SHP77 (cell line): ENCODE results near the gene SPTLC3.

Source experiments
- DNase-seq, 2 experiments: peaks; one replicate each; lab custom pipeline; 2025; lab: John Stamatoyannopoulos, UW

SPTLC3 gene

DNA sequence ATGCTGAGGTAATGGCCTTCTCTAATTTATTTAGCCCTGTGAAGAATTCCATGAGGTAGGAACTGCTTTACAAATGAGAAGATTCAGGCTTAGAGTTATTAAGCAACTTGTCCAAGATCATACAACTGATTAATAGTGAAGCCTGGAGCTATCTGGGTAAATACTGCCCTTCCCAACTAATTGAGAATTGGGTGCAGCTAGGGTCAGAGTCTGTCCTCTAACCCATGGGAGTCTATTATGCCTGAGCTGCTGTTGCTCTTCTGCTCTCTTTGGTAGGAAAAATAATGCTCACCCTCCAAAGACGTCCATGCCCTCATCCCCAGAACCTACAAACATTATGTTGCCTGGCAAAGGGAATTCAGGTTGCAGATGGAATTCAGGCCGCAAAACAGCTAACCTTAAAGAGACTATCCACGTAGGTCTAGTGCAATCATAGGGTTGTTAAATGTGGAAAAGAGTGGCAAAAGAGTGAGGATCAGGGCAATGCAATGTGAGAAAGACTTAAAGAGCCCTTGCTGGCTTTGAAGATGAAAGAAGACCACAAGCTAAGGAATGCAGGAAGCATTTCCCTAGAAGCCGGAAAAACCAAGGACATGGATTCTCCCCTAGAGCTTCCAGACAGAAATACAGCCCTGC lies 90.1 kb downstream of the SPTLC3 start:
- DNase-seq = no peak

DNA sequence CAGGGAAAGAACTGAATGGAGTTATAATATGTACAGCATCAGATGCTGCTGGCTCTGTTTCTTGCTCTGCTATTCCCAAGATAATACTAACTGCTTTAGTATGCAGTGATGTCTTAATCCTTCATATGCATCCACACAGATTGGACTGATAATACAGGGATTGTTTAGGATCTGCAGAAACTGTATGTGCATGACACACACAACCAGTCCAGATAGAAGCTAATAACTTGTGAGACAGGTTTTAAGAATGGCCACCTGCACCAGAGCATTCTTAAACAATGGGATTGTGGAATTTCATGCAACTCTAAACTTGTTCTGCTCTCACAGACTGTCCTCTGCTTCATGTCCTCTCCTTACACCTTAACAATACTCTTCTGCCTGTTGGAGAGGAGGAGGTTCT lies 90.9 kb downstream of the SPTLC3 start:
- DNase-seq = no peak

DNA sequence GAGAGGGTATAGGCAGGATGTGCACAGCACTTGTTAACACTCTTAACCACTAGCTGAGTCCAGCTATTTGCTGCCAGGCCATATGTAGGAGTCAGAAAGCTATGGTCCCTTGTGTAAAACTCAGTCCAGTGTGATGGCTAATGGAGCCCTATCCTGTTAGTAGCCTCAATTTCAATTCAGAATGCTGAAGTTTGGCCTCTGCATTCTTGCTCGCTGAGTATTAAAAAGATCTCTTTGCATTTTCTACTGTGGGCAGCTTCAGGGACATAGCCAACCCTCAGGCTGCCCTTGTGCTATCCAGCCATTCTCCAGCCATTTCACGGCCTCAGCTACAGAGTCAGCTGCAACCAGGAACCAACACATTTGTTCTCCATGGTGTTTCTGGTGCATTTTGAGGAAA lies 92.5 kb downstream of the SPTLC3 start:
- no peak for DNase-seq

DNA sequence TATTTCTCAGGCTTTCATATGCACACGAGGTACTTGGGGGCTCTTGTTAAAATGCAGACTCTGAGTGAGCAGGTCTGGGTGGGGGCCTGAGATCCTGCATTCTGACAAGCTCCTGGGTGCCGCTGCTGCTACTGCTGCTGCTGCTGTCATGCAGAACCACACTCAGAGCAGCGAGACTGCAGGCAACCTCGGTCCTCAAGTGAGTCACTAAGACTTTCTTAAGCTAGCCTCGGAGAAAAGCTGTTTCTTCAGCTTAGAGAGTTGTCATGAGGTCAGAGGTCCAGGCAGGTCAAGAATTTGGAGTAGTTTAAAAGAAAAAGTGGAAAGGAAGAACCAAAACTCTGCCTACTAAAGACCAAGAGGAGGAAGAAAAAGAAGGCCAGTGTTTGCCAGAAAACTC lies 92.9 kb downstream of the SPTLC3 start:
- no peak for DNase-seq

DNA sequence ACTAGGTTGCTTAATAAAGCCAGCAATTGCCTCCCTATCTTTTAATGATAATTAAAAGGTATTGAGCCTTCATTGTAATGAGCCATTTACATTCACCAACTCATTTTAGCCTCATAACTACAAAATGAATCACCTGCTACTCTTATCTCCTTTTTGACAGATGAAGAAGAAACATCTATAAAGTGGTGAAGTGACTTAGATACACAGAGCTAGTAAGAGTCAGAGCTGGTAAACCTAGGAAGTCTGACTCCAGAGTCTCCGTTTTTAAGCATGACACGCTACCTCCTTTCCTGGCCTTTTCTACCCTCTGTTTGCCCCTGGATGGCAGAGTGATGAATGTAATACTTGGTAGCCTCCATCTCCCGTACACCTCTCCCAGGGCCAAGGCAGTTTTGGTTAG lies 93.5 kb downstream of the SPTLC3 start:
- no peak for DNase-seq

DNA sequence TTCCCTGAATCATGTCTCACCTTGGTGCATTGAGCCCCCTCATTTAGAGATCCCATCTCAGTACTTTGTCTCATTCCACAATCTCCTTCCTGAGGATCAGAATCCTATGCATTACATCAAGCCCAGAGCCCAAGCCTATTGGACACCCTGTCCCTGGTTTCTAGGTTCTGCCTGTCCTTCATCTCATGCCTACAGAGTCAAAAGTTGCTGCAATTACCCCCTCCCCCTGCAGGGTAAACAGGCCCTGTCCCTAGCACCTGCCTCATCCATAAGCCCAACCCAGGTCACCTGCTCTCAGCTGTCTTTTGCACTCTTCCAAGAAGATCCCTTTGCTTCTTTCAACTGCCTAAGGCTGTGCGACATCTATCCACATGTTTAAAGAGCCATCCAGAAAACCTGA lies 93.9 kb downstream of the SPTLC3 start:
- peak in 1 of 2 experiments; percentile 14 for DNase-seq

DNA sequence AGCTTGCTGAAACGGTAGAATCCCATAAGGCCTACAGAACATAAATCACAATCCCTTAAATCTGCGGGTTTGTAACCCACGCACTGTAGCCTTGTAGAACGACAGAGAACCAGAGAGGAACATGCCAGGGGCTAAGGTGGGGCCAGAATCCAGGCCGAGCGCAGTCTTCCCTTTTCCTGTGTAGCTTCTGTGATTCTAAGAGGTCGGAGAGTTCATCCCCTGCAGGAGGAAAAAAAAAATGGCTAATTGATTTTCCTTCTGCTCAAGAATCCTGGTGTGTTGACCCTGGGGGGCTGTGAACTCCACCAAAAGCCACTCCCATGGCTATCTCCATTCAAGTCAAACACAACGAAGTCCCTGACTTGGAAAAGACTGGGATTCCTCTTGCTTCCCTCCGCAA lies 96.3 kb downstream of the SPTLC3 start:
- DNase-seq = no peak

DNA sequence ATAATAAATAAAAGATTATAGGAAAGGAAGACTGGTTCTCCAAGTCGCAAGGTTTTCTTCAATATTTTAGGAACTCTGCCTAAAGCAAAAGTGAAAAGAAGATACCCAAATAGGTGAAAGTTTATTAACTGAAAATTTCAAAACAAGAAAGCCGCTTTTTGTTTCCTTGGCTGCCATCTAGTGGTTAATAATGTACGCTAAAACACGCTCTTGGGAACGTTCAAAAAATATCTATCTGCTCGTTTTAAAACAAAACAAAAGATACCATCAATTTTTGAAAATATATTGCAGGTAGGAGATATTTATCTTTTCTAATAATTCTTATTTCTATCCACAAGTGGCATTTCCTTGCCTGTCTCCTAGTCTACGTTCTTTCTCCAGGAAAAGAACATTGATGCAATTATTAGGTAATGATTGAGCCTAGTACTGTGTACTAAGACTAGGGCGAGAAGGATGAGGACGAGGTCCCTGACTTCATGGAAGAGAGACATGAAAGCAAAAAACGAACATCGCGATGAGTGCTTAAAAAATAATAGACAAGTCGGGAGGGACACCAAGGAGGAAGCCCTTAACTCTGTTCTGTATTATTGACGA lies 97.2 kb downstream of the SPTLC3 start:
- DNase-seq = peak in 1 of 2 experiments; percentile 17

DNA sequence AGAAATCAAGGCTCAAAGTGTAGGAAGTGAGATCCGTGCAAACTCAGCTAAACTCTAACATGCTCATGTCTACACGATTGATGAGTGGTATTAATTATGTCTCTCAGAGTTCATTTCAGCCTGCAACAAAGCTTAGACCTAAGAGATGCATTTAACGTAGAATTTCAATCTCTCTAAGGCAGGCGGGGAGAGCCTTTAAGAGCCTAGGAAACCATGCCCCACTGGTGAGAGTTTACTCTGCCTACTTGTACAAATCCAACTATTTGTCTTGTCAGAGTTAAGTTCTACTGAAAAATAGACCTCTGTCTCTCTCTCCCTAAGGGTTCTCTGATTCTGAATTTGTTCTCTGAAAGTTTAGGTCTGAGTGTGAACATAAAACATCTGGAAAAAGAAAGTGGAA lies 100.9 kb downstream of the SPTLC3 start:
- DNase-seq = no peak

DNA sequence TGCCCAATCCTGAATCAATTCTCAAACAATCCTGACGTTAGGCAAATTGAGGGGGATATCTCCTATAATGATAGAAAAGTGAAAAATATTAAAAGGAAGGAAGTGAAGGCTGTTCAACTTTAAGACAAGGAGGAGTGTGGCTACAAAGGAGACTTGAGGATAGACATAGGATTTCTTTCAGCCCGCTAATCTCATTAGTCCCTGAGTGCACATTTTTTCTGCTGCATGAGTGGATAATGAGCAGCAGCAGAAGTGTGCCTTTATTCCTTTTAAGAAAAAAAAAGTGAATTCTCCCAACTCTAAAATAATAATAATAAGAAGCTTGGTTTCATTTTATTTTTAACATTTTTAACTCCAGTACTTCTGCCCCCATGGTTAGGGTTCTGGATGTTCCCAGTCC lies 102.0 kb downstream of the SPTLC3 start:
- DNase-seq = no peak

DNA sequence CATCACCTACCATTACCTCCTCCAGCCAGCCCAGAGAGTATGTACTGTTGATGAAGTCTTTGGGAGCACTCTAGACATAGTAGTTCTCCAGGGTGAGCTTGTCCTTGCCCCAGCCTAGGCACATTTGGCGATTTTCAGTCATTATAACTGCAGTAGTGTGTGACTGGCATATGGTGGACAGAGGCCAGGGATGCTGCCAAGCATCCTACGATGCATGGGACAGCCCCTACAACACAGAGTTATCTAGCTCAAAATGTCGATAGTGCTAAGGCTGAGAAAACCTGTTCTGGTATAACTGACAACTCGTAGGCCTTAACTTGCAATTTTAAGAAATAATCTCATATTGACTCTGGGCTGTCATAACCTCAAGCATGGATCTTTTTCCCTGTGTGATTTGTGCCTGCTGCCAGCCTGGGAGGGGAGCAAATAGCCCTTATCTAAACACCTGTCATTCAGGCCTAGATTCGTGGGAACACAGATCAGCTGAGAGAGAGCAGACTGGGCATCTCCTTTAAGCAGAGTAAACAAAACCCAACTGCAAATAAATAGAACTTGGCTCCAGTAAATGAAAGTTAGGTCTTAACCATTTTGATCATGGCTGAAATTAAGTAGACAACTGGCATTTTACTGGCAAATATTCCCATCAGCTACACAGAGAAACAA lies 102.6 kb downstream of the SPTLC3 start:
- no peak for DNase-seq

DNA sequence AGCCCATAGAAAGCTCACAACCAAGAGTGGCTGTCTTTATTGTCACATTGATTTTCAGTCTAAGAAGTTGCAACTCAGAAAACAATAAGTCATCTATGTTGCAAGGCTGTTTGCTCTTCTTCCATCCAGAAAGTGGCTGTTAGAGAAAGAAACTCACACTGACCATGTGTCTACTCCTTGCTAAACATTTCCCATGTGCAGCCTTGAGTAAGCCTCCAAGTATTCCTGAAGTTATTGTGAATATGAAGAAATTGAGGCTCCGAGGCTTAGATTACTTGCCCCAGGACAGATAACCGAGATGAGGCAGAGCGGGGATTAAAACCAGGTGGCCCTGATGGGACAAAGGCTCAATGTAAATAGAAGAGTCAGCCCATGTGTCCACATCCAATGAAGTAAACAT lies 105.0 kb downstream of the SPTLC3 start:
- DNase-seq = no peak

DNA sequence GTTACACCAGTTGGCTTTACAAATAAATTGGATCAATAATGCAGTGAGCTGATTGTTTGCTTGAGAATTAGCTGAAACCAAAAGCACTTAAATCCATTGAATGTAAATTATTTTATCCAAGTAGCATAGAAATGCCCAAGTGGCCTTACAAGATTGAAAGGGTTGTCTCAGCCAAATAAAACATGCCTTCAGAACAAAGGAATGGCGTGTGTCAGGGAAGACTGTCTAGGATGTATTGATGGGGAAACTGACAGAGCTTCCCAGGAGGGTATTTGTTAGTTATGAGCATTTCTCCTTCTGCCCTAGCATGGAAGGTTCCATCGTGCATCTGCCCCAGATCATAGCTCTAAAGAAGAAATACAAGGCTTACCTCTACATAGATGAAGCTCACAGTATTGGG lies 108.4 kb downstream of the SPTLC3 start:
- DNase-seq = no peak

DNA sequence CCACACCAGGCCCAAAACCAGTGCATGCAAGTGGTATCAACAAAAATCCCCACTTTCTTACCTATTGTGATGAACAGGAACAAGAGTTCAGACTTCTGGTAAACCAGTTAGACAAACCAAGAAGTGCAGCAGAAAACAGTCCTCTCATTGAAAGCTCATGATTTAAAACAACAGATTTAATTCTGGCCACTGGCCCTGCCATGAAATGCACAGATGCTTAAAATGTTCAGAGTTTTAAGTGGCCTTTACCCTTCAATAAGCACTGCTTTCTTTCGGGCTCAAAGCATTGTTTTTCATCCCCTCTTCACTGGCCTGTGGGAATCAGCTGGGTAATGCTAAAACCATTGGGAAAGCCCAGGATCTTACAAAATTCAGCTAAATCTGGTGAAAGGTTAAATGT lies 109.9 kb downstream of the SPTLC3 start:
- DNase-seq = no peak

DNA sequence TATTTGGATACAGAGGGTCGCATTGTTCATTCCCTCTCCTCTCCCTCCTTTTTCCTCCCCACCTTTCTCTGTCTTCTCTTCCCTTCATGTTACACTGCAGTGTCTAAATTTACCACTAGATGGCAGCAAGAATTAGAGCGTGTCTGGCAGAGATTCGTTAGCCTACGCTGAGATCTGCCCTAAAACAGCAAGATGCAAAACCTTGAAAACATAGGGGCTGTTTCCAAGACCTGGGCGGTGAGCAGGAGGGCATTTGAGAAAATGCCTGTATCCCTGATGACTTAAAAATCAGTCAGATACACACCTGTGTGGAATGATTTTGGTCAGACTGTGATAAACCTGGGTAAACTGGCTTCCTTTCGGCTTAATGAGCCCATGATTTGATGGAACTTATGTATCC lies 110.8 kb downstream of the SPTLC3 start:
- peak; percentile 43 to 57 for DNase-seq

DNA sequence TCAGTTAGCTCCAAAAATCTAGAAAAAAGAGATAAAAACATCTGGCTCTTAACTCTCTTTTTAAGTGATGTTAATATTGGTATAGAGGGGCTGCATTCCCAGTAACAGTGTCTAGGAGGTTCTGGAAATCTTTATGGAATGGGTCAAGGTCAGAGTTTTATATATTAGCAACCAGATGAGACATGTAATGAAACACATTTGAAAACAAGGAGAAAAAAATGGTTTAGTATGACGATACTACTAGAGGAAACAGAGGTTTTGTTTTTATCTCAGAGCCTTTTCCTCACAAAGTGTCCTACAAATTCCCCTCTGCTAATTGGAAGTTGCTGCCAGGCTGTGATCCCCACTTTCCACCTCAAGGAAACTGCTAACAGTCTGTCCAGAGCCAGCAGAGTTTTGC lies 111.7 kb downstream of the SPTLC3 start:
- DNase-seq = no peak

DNA sequence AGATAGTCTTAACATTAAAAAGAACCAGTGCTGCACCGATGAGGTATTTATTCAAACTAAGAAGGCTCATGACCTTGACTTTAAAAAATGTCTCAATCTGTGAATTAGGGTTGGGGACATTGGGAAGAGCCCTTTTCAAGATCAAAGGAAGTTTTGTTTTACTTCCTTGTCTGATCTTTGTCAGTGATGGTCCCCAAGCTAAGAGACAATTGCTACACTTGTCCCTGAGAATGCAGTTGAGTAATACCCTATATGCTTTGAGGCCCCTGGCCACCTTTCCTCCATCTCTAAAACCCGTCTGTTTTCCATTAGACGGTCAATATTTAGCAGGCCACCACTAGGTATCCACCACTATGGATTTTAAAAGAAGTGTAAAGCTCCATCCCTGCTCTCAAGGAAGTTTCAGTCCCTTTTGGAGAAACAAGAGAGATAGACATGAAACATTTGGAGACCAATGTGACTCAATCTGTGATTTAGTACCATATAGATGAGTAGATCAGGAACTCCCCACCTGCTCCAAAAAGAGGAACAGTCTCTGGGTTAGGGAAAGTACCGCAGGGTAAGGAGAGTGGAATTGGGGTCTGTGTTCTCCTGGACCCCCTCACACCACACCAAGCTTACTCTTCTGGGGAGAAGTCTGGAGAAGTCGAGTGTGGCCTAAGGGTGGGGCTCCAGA lies 113.2 kb downstream of the SPTLC3 start:
- DNase-seq = no peak

DNA sequence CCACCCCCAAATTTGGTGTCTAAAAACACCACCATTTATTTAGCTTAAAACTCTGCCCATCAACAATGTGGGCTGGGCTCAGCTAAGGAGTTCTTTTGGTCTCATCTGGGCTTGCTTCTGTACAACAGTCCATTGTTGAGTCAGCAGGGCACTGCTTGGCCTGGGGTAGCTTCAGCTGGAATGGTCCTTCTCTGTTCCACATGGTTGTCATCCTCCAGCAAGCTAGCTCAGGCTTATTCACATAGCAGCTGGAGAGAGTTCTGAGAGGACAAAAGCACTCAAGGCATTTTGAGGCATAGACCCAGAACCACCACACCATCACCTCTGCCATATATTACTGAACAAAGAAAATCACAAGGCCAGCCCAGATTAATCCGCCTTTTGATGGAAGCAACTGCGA lies 116.7 kb downstream of the SPTLC3 start:
- no peak for DNase-seq

DNA sequence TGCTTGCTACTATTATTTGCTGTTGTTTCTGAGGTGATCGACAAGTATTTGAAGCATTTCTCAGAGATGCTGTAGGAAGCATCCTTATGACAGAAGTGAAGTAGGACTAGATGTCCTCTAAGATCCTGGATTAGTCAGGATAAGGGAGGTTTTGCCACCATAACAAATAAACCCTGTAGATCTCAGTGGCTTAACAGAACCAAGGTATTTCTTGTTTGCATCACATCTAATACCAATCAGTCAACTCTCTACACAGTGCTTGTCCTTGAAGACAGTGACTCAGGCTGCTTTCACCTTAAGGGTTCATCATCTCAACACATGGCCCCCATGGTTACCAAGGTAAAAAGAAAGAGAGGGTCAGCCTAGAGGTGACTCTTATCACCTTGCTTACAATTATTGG lies 119.4 kb downstream of the SPTLC3 start:
- no peak for DNase-seq

DNA sequence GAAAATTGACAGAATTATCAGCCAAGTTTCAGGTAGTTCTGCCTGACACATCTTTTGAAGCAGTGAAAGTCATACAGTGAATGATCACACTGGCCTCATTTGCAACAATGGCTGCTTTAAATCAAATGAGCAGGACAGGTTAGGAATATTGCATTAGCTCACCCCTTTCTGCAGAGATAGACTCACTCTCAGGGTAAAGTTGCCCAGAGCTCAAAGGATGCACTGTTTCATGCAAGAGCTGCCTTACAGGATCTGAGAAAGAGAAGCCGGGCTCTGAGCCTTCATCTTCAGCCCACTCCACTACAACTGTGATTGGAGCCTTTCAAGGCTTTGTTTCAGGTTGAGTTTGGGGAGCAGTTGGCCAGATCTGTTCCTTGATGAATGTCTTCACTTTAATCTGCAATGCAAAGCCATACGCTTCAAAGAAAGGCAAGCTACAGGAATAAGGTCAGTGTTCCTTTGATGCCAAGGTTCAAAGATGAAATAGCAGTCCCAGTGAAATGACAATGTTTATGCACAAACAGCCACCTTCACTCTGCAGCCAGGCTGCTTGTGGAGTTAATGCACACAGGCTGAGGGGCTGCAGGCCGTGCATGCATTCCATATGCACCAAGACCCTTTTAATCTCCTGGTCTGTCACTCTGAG lies 121.4 kb downstream of the SPTLC3 start:
- DNase-seq = no peak

DNA sequence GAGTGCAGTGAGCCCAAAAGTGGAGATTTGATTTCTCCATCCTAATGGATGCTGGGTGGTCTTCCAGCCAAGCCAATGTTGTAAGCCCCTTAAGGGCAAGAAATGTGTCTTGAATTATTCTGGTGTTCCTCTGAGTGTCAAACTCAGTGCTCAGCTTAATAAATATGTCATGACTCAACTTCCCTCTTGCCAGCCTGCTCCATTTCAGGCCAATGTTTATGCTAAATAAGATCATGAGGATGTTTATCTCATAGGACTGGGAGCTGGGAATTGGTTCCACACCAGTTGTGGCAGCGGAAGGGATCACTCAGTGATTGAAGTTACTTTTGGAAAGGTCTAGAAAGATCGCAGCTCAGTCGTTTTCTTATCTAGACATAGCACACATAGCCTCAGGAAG lies 121.9 kb downstream of the SPTLC3 start:
- DNase-seq = no peak

DNA sequence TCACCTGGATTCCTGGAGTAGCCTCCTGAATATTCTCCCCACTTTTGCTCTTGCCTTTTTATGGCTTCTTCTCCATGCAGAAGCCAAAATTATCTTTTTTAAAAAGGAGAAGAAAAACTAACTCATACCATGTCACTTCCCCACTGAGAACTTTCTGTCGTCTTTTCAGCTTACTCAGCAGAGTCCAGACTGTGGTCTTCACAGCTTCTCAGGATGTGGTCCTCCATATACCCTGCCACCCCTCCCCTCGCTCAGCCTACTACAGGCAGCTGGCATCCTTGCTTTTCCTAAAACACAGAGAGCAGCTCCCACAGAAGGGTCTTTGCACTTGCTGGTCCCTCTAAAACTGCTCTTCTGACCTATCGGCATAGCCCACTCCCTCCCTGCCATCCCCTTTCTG lies 122.9 kb downstream of the SPTLC3 start:
- no peak for DNase-seq
